HEK293 (cell line): ENCODE results near the gene PRSS22.

Source experiments
- GLIS1 ChIP-seq: fragments of 450-650 bp; formaldehyde crosslinking; IDR thresholded peaks from 2 replicates; pipeline ENCODE4 v1.5.1; 2016; ENCODE audit warnings: missing biosample characterization, missing genetic modification characterization
- HIC1 ChIP-seq: fragments of 450-650 bp; formaldehyde crosslinking; IDR thresholded peaks from 2 replicates; pipeline ENCODE4 v1.5.1; 2016; ENCODE audit warnings: missing biosample characterization, missing genetic modification characterization
- IKZF3 ChIP-seq: fragments of 450-650 bp; IDR thresholded peaks from 2 replicates; pipeline ENCODE4 v1.5.0; 2018; ENCODE audit warnings: missing biosample characterization, mild to moderate bottlenecking, missing genetic modification characterization, moderate library complexity
- KLF16 ChIP-seq: fragments of 450-650 bp; formaldehyde crosslinking; IDR thresholded peaks from 2 replicates; pipeline ENCODE4 v1.5.1; 2017; ENCODE audit warnings: missing biosample characterization, missing genetic modification characterization
- RBAK ChIP-seq: fragments of 450-650 bp; formaldehyde crosslinking; IDR thresholded peaks from 2 replicates; pipeline ENCODE4 v1.5.1; 2016; ENCODE audit warnings: missing biosample characterization, missing genetic modification characterization
- SP7 ChIP-seq: fragments of 450-650 bp; formaldehyde crosslinking; IDR thresholded peaks from 2 replicates; pipeline ENCODE4 v1.5.1; 2016; ENCODE audit warnings: missing biosample characterization, missing genetic modification characterization
- YY2 ChIP-seq: fragments of 450-650 bp; formaldehyde crosslinking; IDR thresholded peaks from 2 replicates; pipeline ENCODE4 v1.5.1; 2016; ENCODE audit warnings: missing biosample characterization, missing genetic modification characterization
- ZBTB44 ChIP-seq: fragments of 450-650 bp; IDR thresholded peaks from 2 replicates; pipeline ENCODE4 v1.5.1; 2018; ENCODE audit warnings: missing biosample characterization, mild to moderate bottlenecking, missing genetic modification characterization
- ZBTB49 ChIP-seq: fragments of 450-650 bp; formaldehyde crosslinking; IDR thresholded peaks from 2 replicates; pipeline ENCODE4 v1.5.1; 2016; ENCODE audit warnings: missing biosample characterization, missing genetic modification characterization, low read depth
- ZBTB7A ChIP-seq: fragments of 450-650 bp; formaldehyde crosslinking; IDR thresholded peaks from 2 replicates; pipeline ENCODE4 v1.5.1; 2016; ENCODE audit warnings: low read depth, missing biosample characterization, missing genetic modification characterization
- ZFP3 ChIP-seq: fragments of 450-650 bp; formaldehyde crosslinking; IDR thresholded peaks from 2 replicates; pipeline ENCODE4 v1.5.1; 2016; ENCODE audit warnings: low read depth, missing biosample characterization, missing genetic modification characterization
- ZIC2 ChIP-seq: fragments of 450-650 bp; formaldehyde crosslinking; IDR thresholded peaks from 2 replicates; pipeline ENCODE4 v1.5.1; 2016; ENCODE audit warnings: missing biosample characterization, missing genetic modification characterization
- ZNF112 ChIP-seq: fragments of 450-650 bp; formaldehyde crosslinking; IDR thresholded peaks from 2 replicates; pipeline ENCODE4 v1.5.0; 2017; ENCODE audit warnings: missing biosample characterization, missing genetic modification characterization
- ZNF138 ChIP-seq: fragments of 450-650 bp; formaldehyde crosslinking; IDR thresholded peaks from 2 replicates; pipeline ENCODE4 v1.5.1; 2016; ENCODE audit warnings: missing biosample characterization, missing genetic modification characterization, borderline replicate concordance
- ZNF324 ChIP-seq: fragments of 450-650 bp; formaldehyde crosslinking; IDR thresholded peaks from 2 replicates; pipeline ENCODE4 v1.5.1; 2016; ENCODE audit warnings: missing biosample characterization, missing genetic modification characterization
- ZNF416 ChIP-seq: fragments of 450-650 bp; formaldehyde crosslinking; IDR thresholded peaks from 2 replicates; pipeline ENCODE4 v1.5.1; 2016; ENCODE audit warnings: missing biosample characterization, missing genetic modification characterization
- ZNF473 ChIP-seq: fragments of 450-650 bp; formaldehyde crosslinking; IDR thresholded peaks from 2 replicates; pipeline ENCODE4 v1.5.1; 2017; ENCODE audit warnings: missing biosample characterization, missing genetic modification characterization
- ZNF548 ChIP-seq: fragments of 450-650 bp; formaldehyde crosslinking; IDR thresholded peaks from 2 replicates; pipeline ENCODE4 v1.5.1; 2016; ENCODE audit warnings: missing biosample characterization, missing genetic modification characterization
- ZNF555 ChIP-seq: fragments of 450-650 bp; formaldehyde crosslinking; conservative IDR thresholded peaks from 2 replicates; pipeline ENCODE4 v1.5.1; 2017; ENCODE audit warnings: missing biosample characterization, mild to moderate bottlenecking, missing genetic modification characterization, inconsistent platforms
- ZNF596 ChIP-seq: fragments of 450-650 bp; IDR thresholded peaks from 2 replicates; pipeline ENCODE4 v1.5.0; 2018; ENCODE audit warnings: missing biosample characterization, mild to moderate bottlenecking, missing genetic modification characterization, moderate library complexity
- ZNF621 ChIP-seq: fragments of 450-650 bp; formaldehyde crosslinking; IDR thresholded peaks from 2 replicates; pipeline ENCODE4 v1.5.1; 2017; ENCODE audit warnings: missing biosample characterization, missing genetic modification characterization
- ZNF623 ChIP-seq: fragments of 450-650 bp; formaldehyde crosslinking; IDR thresholded peaks from 2 replicates; pipeline ENCODE4 v1.5.1; 2016; ENCODE audit warnings: missing biosample characterization, missing genetic modification characterization
- ZNF658 ChIP-seq: fragments of 450-650 bp; formaldehyde crosslinking; IDR thresholded peaks from 2 replicates; pipeline ENCODE4; 2016; ENCODE audit warnings: missing biosample characterization, missing genetic modification characterization
- ZNF791 ChIP-seq: fragments of 450-650 bp; formaldehyde crosslinking; IDR thresholded peaks from 2 replicates; pipeline ENCODE4 v1.5.1; 2016; ENCODE audit warnings: missing biosample characterization, missing genetic modification characterization
- ZSCAN5A ChIP-seq: fragments of 450-650 bp; formaldehyde crosslinking; IDR thresholded peaks from 2 replicates; pipeline ENCODE4 v1.5.1; 2016; ENCODE audit warnings: missing biosample characterization, missing genetic modification characterization
- TF ChIP-seq, protein P1 (sequence below): fragments of 450-650 bp; formaldehyde crosslinking; IDR thresholded peaks from 2 replicates; pipeline ENCODE4 v1.5.1; 2016; ENCODE audit warnings: missing biosample characterization, missing genetic modification characterization
- TF ChIP-seq, protein P2 (sequence below): fragments of 450-650 bp; formaldehyde crosslinking; IDR thresholded peaks from 2 replicates; pipeline ENCODE4 v1.5.1; 2017; ENCODE audit warnings: missing biosample characterization, mild to moderate bottlenecking, missing genetic modification characterization, moderate library complexity
- TF ChIP-seq, protein P3 (sequence below): fragments of 450-650 bp; formaldehyde crosslinking; IDR thresholded peaks from 2 replicates; pipeline ENCODE4 v1.5.1; 2016; ENCODE audit warnings: missing biosample characterization, missing genetic modification characterization

PRSS22 gene

GRCh38 chr16:2835638-2836493, 22.1 kb downstream of the PRSS22 start (continued):
- TF ChIP-seq, protein P1, sequence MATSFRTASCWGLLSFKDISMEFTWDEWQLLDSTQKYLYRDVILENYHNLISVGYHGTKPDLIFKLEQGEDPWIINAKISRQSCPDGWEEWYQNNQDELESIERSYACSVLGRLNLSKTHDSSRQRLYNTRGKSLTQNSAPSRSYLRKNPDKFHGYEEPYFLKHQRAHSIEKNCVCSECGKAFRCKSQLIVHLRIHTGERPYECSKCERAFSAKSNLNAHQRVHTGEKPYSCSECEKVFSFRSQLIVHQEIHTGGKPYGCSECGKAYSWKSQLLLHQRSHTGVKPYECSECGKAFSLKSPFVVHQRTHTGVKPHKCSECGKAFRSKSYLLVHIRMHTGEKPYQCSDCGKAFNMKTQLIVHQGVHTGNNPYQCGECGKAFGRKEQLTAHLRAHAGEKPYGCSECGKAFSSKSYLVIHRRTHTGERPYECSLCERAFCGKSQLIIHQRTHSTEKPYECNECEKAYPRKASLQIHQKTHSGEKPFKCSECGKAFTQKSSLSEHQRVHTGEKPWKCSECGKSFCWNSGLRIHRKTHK (tag by site-specific recombination) = no peak
- TF ChIP-seq ZNF791 (tag by site-specific recombination) (no peak), ZNF416 (tag by site-specific recombination) (no peak), ZNF324 (tag by site-specific recombination) (no peak), ZBTB7A (no peak), ZNF138 (no peak), GLIS1 (tag by site-specific recombination) (peak; percentile 27; the same call in 1 of the 2 replicates), ZIC2 (tag by site-specific recombination) (no peak), ZBTB49 (tag by site-specific recombination) (no peak), ZNF658 (tag by site-specific recombination) (no peak), ZNF112 (tag by site-specific recombination) (no peak), HIC1 (tag by site-specific recombination) (peak; percentile 81), ZSCAN5A (no peak), IKZF3 (tag by site-specific recombination) (no peak), RBAK (tag by site-specific recombination) (no peak), ZNF555 (tag by site-specific recombination) (no peak), YY2 (tag by site-specific recombination) (no peak), SP7 (tag by site-specific recombination) (peak; percentile 87), ZNF596 (tag by site-specific recombination) (no peak), ZNF548 (tag by site-specific recombination) (no peak), ZBTB44 (tag by site-specific recombination) (no peak), ZNF473 (tag by site-specific recombination) (no peak), ZNF621 (no peak), KLF16 (tag by site-specific recombination) (no peak), ZNF623 (tag by site-specific recombination) (no peak), ZFP3 (tag by site-specific recombination) (no peak)
- TF ChIP-seq, protein P2, sequence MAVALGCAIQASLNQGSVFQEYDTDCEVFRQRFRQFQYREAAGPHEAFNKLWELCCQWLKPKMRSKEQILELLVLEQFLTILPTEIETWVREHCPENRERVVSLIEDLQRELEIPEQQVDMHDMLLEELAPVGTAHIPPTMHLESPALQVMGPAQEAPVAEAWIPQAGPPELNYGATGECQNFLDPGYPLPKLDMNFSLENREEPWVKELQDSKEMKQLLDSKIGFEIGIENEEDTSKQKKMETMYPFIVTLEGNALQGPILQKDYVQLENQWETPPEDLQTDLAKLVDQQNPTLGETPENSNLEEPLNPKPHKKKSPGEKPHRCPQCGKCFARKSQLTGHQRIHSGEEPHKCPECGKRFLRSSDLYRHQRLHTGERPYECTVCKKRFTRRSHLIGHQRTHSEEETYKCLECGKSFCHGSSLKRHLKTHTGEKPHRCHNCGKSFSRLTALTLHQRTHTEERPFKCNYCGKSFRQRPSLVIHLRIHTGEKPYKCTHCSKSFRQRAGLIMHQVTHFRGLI (tag by site-specific recombination) = no peak
- TF ChIP-seq, protein P3, sequence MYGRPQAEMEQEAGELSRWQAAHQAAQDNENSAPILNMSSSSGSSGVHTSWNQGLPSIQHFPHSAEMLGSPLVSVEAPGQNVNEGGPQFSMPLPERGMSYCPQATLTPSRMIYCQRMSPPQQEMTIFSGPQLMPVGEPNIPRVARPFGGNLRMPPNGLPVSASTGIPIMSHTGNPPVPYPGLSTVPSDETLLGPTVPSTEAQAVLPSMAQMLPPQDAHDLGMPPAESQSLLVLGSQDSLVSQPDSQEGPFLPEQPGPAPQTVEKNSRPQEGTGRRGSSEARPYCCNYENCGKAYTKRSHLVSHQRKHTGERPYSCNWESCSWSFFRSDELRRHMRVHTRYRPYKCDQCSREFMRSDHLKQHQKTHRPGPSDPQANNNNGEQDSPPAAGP = peak; percentile 72; the same call in 1 of the 2 replicates
